A673 (cell line): ENCODE measurements around the gene KRTAP10-4. TPM values are rescaled to one million over a fixed set of nuclear protein-coding genes. Genes with fewer than 3 reads are reported as not detected.
"Not testable (repeated sequence)": the region's sequence is repeated elsewhere in the genome, so short reads cannot be mapped to it uniquely, and the experiment has no call there.

ENCODE experiments used
- BruUV-seq: library from RNA; stranded (reverse); fragments of 400-500 nt; replicated peaks from 2 replicates; lab custom pipeline; 2021; lab: Mats Ljungman, UMichigan
- CTCF ChIA-PET: fragments of 300-600 bp; sonication (Branson Sonifier 250); formaldehyde crosslinking; loops from one replicate; lab custom pipeline; 2022; ENCODE audit warnings: antibody characterized with exemption; lab: Charles Lee
- POLR2A ChIA-PET: fragments of 300-600 bp; sonication (Branson Sonifier 250); formaldehyde crosslinking; loops from one replicate; lab custom pipeline; 2022; ENCODE audit warnings: antibody characterized with exemption; ENCODE audit not compliant: low non-redundant PET; lab: Charles Lee
- DNase-seq: peaks from one replicate; pipeline ENCODE4 v3.0.0-alpha.2; 2015; ENCODE audit warnings: low spot score
- H3K27ac ChIP-seq: fragments of 200-600 bp; sonication (generic); 2 replicates; pipeline ENCODE4 v1.5.1; 2016; ENCODE audit warnings: mixed run types, low read depth, mild to moderate bottlenecking, mixed read lengths, antibody characterized with exemption, low read length; ENCODE audit not compliant: poor library complexity, severe bottlenecking
- H3K27me3 ChIP-seq: fragments of 200-600 bp; sonication (generic); replicated peaks from 2 replicates; pipeline ENCODE4 v1.6.1; 2017; ENCODE audit warnings: mixed run types, low read depth, mild to moderate bottlenecking, mixed read lengths, antibody characterized with exemption, low read length; ENCODE audit not compliant: insufficient read depth, poor library complexity
- H3K36me3 ChIP-seq: fragments of 200-600 bp; sonication (generic); 2 replicates; pipeline ENCODE4 v1.6.1; 2016; ENCODE audit warnings: mixed run types, mild to moderate bottlenecking, mixed read lengths, antibody characterized with exemption, low read length; ENCODE audit not compliant: insufficient read depth, poor library complexity, severe bottlenecking
- H3K4me1 ChIP-seq: fragments of 200-600 bp; sonication (generic); 2 replicates; pipeline ENCODE4 v1.6.1; 2017; ENCODE audit warnings: mixed run types, mild to moderate bottlenecking, mixed read lengths, antibody characterized with exemption, low read length; ENCODE audit not compliant: insufficient read depth, poor library complexity, severe bottlenecking
- H3K4me3 ChIP-seq: fragments of 200-600 bp; sonication (generic); 2 replicates; pipeline ENCODE4 v1.5.1; 2016; ENCODE audit warnings: low read depth, mixed run types, mild to moderate bottlenecking, mixed read lengths, low read length; ENCODE audit not compliant: poor library complexity, severe bottlenecking
- H3K9me3 ChIP-seq: fragments of 200-600 bp; sonication (generic); 2 replicates; pipeline ENCODE4 v1.6.1; 2016; ENCODE audit warnings: mixed run types, low read depth, mild to moderate bottlenecking, mixed read lengths, antibody characterized with exemption, low read length; ENCODE audit not compliant: poor library complexity, severe bottlenecking
- CTCF ChIP-seq: fragments of 300-800, 200-600 bp; sonication (generic); conservative IDR thresholded peaks from 2 replicates; pipeline ENCODE4 v1.5.1; 2017; ENCODE audit warnings: low read depth, mild to moderate bottlenecking, antibody characterized with exemption, low read length, moderate library complexity, mixed read lengths
- EZH2 ChIP-seq: fragments of 200-600 bp; sonication (generic); IDR thresholded peaks from 2 replicates; pipeline ENCODE4 v1.6.1; 2017; ENCODE audit warnings: borderline replicate concordance, low read depth, mild to moderate bottlenecking, mixed read lengths, antibody characterized with exemption, low read length; ENCODE audit not compliant: poor library complexity, severe bottlenecking
- intact Hi-C: fragments of 100-400 bp; cut with micrococcal nuclease; formaldehyde crosslinking; loops from one replicate; pipeline ENCODE4 v1.10.0; 2022; ENCODE audit not compliant: unreplicated experiment
- total RNA-seq: library from RNA; stranded (reverse); gene quantifications from 2 replicates; pipeline ENCODE4 v1.2.3, GENCODE V29; 2021

Gene KRTAP10-4
- total RNA-seq, 1 experiment from 2014 or later = not detected

GRCh38 chr21:44603911-44604310, 30.4 kb downstream of the KRTAP10-4 start:
- H3K27me3 ChIP-seq = no peaks in the 10 kb centered on the region
- TF ChIP-seq EZH2 (no peak), CTCF (no peak)
- DNase-seq = no peak
- no peaks in the 10 kb centered on the region for H3K36me3 ChIP-seq
- POLR2A ChIA-PET = no interaction called here
- no peaks in the 10 kb centered on the region for H3K9me3 ChIP-seq
- intact Hi-C loops = loop anchor here (10.0 kb wide), 1 partner anchor 59 kb away; the partner anchor contains the start of gene KRTAP10-1
- BruUV-seq = no TSS peak
- no peak overlapping the region for H3K4me3 ChIP-seq
- no peak overlapping the region for H3K27ac ChIP-seq
- CTCF ChIA-PET = no interaction called here
- H3K4me1 ChIP-seq = no peaks in the 10 kb centered on the region

- intact Hi-C loops = loop anchor here (10.0 kb wide), 1 partner anchor 62 kb away; the partner anchor contains the start of gene KRTAP10-1
Measured at GRCh38 chr21:44606495-44606894, 33.0 kb downstream of the KRTAP10-4 start.

GRCh38 chr21:44609193-44609592, 35.7 kb downstream of the KRTAP10-4 start:
- ChIA-PET POLR2A (no interaction called here), CTCF (no interaction called here)
- Histone ChIP-seq H3K27ac (no peak overlapping the region), H3K9me3 (peaks cover 25% of the 10 kb centered on the region), H3K4me3 (no peak overlapping the region), H3K36me3 (no peaks in the 10 kb centered on the region), H3K27me3 (no peaks in the 10 kb centered on the region), H3K4me1 (no peaks in the 10 kb centered on the region)
- no TSS peak for BruUV-seq
- intact Hi-C loops = loop anchor here (10.0 kb wide), 1 partner anchor 64 kb away; the partner anchor contains the start of gene KRTAP10-1
- no peak for DNase-seq
- TF ChIP-seq CTCF = no peak
- TF ChIP-seq EZH2 = no peak

More at GRCh38 chr21:44606495-44606894, 33.0 kb downstream of the KRTAP10-4 start:
- TF ChIP-seq EZH2 (no peak), CTCF (no peak)
- ChIA-PET POLR2A (no interaction called here), CTCF (no interaction called here)
- H3K27ac ChIP-seq = no peak overlapping the region
- no peak for DNase-seq
- no TSS peak for BruUV-seq
- H3K4me3 ChIP-seq = no peak overlapping the region
- peaks cover 20% of the 10 kb centered on the region for H3K9me3 ChIP-seq
- no peaks in the 10 kb centered on the region for H3K27me3 ChIP-seq
- no peaks in the 10 kb centered on the region for H3K4me1 ChIP-seq
- H3K36me3 ChIP-seq = no peaks in the 10 kb centered on the region

GRCh38 chr21:44610157-44610843, 36.8 kb downstream of the KRTAP10-4 start:
- H3K36me3 ChIP-seq, POLR2A ChIA-PET, BruUV-seq, DNase-seq, H3K4me3 ChIP-seq, intact Hi-C loops, H3K27ac ChIP-seq, H3K27me3 ChIP-seq, H3K4me1 ChIP-seq, CTCF ChIA-PET: not testable (repeated sequence)
- peaks cover 25% of the 10 kb centered on the region for H3K9me3 ChIP-seq
